Measurements from ENCODE around the gene HSD17B11. TPM values are rescaled to one million over a fixed set of nuclear protein-coding genes. Genes with fewer than 3 reads are reported as not detected.

The HSD17B11 gene
- polyA plus RNA-seq, 1 donor from 2014 or later: 2.2 TPM

DNA sequence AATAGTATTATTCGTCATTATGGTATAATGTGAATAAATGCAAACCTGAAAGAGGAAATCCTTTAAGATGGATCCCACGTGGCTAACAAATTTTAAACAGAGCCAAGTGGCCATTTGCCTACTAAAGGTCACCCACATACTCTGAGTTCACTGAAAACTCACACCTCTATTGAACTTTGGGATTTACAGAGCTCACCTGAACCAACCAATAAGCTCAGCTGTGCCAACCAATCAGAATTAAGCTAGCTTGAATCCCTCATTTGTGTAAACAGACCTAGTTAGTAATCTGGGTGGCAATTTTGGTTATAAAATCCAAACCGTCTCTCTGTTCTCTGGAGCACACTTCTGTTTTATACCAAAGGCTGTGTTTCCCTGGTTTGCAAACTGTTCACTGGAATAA is 26.0 kb upstream of the HSD17B11 start:
- TF ChIP-seq SMC3 (conservative IDR thresholded peaks at IDR 0.05; ENCODE audit: poor library complexity): no peak
- TF ChIP-seq MXI1 (conservative IDR thresholded peaks at IDR 0.05; ENCODE audit: poor library complexity, severe bottlenecking): no peak
- TF ChIP-seq EP300 (conservative IDR thresholded peaks at IDR 0.05; ENCODE audit: poor library complexity, severe bottlenecking): no peak
- TF ChIP-seq EZH2 (IDR thresholded peaks at IDR 0.05; ENCODE audit: borderline replicate concordance, insufficient read depth, low read length, poor library complexity, severe bottlenecking): no peak
- H3K4me3 ChIP-seq (ENCODE audit: low read length): no peak overlapping the region
- no peaks in the 10 kb centered on the region for H3K27me3 ChIP-seq (ENCODE audit: insufficient read depth, low read depth, low read length)
- no peaks in the 10 kb centered on the region for H3F3A ChIP-seq (ENCODE audit: insufficient read depth, low read length, poor library complexity, severe bottlenecking)
- no peaks in the 10 kb centered on the region for H3K9me3 ChIP-seq (ENCODE audit: low read length)
- no peaks in the 10 kb centered on the region for H3K36me3 ChIP-seq (ENCODE audit: insufficient read depth, low read length)
- H3K79me2 ChIP-seq (replicated peaks; ENCODE audit: insufficient read depth, low read length): no peaks in the 10 kb centered on the region
- no peak overlapping the region for H3K4me2 ChIP-seq (ENCODE audit: low read length)
- H4K20me1 ChIP-seq (ENCODE audit: insufficient read depth): no peaks in the 10 kb centered on the region
- no peaks in the 10 kb centered on the region for H3K9me2 ChIP-seq (ENCODE audit: insufficient read depth, low read length)
- no peak overlapping the region for H3K27ac ChIP-seq (ENCODE audit: low read length)
- no peak overlapping the region for H2AFZ ChIP-seq (ENCODE audit: low read depth, low read length)
- H3K9ac ChIP-seq (ENCODE audit: low read length): no peak overlapping the region

- Histone ChIP-seq H3K4me3 (ENCODE audit: low read length) (no peak overlapping the region), H2AFZ (ENCODE audit: low read depth, low read length) (no peak overlapping the region), H3K9ac (ENCODE audit: low read length) (no peak overlapping the region), H3K9me3 (ENCODE audit: low read length) (no peaks in the 10 kb centered on the region), H3K4me2 (ENCODE audit: low read length) (no peak overlapping the region), H3K27me3 (ENCODE audit: insufficient read depth, low read depth, low read length) (no peaks in the 10 kb centered on the region), H3K79me2 (replicated peaks; ENCODE audit: insufficient read depth, low read length) (no peaks in the 10 kb centered on the region), H3K9me2 (ENCODE audit: insufficient read depth, low read length) (no peaks in the 10 kb centered on the region), H4K20me1 (ENCODE audit: insufficient read depth) (no peaks in the 10 kb centered on the region), H3F3A (ENCODE audit: insufficient read depth, low read length, poor library complexity, severe bottlenecking) (no peaks in the 10 kb centered on the region), H3K27ac (ENCODE audit: low read length) (no peak overlapping the region), H3K36me3 (ENCODE audit: insufficient read depth, low read length) (no peaks in the 10 kb centered on the region)
- no peak for TF ChIP-seq MXI1 (conservative IDR thresholded peaks at IDR 0.05; ENCODE audit: poor library complexity, severe bottlenecking)
Measured at GRCh38 chr4:87414816-87415215, 23.8 kb upstream of the HSD17B11 start.

GRCh38 chr4:87410679-87411078 is 19.7 kb upstream of the HSD17B11 start:
- no peak overlapping the region for H3K9ac ChIP-seq (ENCODE audit: low read length)
- no peaks in the 10 kb centered on the region for H3F3A ChIP-seq (ENCODE audit: insufficient read depth, low read length, poor library complexity, severe bottlenecking)
- H4K20me1 ChIP-seq (ENCODE audit: insufficient read depth): no peaks in the 10 kb centered on the region
- no peak overlapping the region for H3K4me3 ChIP-seq (ENCODE audit: low read length)
- H3K79me2 ChIP-seq (replicated peaks; ENCODE audit: insufficient read depth, low read length): no peaks in the 10 kb centered on the region
- no peaks in the 10 kb centered on the region for H3K27me3 ChIP-seq (ENCODE audit: insufficient read depth, low read depth, low read length)
- H3K27ac ChIP-seq (ENCODE audit: low read length): no peak overlapping the region
- H3K4me2 ChIP-seq (ENCODE audit: low read length): no peak overlapping the region
- H3K36me3 ChIP-seq (ENCODE audit: insufficient read depth, low read length): no peaks in the 10 kb centered on the region
- no peak for TF ChIP-seq SMC3 (conservative IDR thresholded peaks at IDR 0.05; ENCODE audit: poor library complexity)
- TF ChIP-seq EZH2 (IDR thresholded peaks at IDR 0.05; ENCODE audit: borderline replicate concordance, insufficient read depth, low read length, poor library complexity, severe bottlenecking): no peak
- TF ChIP-seq EP300 (conservative IDR thresholded peaks at IDR 0.05; ENCODE audit: poor library complexity, severe bottlenecking): no peak
- no peak for TF ChIP-seq TAF1 (IDR thresholded peaks at IDR 0.05; ENCODE audit: low read depth)
- TF ChIP-seq MXI1 (conservative IDR thresholded peaks at IDR 0.05; ENCODE audit: poor library complexity, severe bottlenecking): no peak
- TF ChIP-seq REST (IDR thresholded peaks at IDR 0.05; ENCODE audit: borderline replicate concordance): no peak
- TF ChIP-seq, protein P1, sequence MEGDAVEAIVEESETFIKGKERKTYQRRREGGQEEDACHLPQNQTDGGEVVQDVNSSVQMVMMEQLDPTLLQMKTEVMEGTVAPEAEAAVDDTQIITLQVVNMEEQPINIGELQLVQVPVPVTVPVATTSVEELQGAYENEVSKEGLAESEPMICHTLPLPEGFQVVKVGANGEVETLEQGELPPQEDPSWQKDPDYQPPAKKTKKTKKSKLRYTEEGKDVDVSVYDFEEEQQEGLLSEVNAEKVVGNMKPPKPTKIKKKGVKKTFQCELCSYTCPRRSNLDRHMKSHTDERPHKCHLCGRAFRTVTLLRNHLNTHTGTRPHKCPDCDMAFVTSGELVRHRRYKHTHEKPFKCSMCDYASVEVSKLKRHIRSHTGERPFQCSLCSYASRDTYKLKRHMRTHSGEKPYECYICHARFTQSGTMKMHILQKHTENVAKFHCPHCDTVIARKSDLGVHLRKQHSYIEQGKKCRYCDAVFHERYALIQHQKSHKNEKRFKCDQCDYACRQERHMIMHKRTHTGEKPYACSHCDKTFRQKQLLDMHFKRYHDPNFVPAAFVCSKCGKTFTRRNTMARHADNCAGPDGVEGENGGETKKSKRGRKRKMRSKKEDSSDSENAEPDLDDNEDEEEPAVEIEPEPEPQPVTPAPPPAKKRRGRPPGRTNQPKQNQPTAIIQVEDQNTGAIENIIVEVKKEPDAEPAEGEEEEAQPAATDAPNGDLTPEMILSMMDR (IDR thresholded peaks at IDR 0.05; ENCODE audit: poor library complexity, severe bottlenecking): no peak
- TF ChIP-seq POLR2AphosphoS5 (IDR thresholded peaks at IDR 0.05): no peak
- TF ChIP-seq RAD21 (conservative IDR thresholded peaks at IDR 0.05): no peak
- H3K9me3 ChIP-seq (ENCODE audit: low read length): no peaks in the 10 kb centered on the region
- H3K9me2 ChIP-seq (ENCODE audit: insufficient read depth, low read length): no peaks in the 10 kb centered on the region
- H2AFZ ChIP-seq (ENCODE audit: low read depth, low read length): no peak overlapping the region
